ENCODE results near the gene VPS36. TPM values are rescaled to one million over a fixed set of nuclear protein-coding genes. Genes with fewer than 3 reads are reported as not detected.
"Not testable (repeated sequence)": the region's sequence is repeated elsewhere in the genome, so short reads cannot be mapped to it uniquely, and the experiment has no call there.

VPS36 gene
- total and polyA plus RNA-seq, 2 donors from 2014 or later: 19.2 to 48.9 TPM

DNA sequence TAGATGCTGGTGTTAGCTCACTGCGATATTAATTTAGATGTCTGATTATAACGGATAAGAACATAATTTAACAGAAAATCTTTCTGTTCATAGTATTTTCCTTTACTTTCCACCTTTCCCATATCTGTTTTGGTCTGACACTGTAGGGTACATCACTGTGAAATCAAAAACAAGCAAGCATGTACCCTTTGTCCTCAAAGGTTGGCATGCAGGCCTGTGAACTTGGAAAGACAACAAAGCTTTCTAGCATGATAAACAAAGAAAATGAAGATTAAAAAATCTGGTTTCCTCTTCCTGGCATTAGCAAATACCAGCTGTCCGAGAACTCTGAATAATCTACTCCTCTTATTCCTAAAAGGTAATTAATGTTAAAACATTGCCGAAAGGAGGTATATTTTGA, 76.0 kb downstream of the VPS36 start:
- intact Hi-C loops (cut with DNase I): no loop called here
- no peak for DNase-seq
- Histone ChIP-seq H3K4me3 (ENCODE audit: low read length in 3 of 3) (no peak overlapping the region), H3K27me3 (ENCODE audit: control insufficient read depth, insufficient read depth, low read length) (no peaks in the 10 kb centered on the region), H3K9me3 (ENCODE audit: control insufficient read depth in 2 of 3, insufficient read depth in 1 of 3, low read length in 3 of 3) (no peaks in the 10 kb centered on the region), H3K36me3 (ENCODE audit: control insufficient read depth in 2 of 3, insufficient read depth in 3 of 3, low read length in 3 of 3) (no peaks in the 10 kb centered on the region), H3K4me1 (ENCODE audit: control insufficient read depth in 2 of 3, insufficient read depth in 2 of 3, low read depth in 1 of 3, low read length in 3 of 3) (no peaks in the 10 kb centered on the region), H3K9ac (ENCODE audit: low read length in 3 of 3) (no peak overlapping the region), H3K27ac (ENCODE audit: low read depth in 2 of 2, low read length in 2 of 2) (no peak overlapping the region)
- no peak for TF ChIP-seq CTCF (IDR thresholded peaks at IDR 0.05; ENCODE audit: borderline replicate concordance, extremely low read depth, insufficient read depth)
- FAIRE-seq: no peak

- H3K4me1 ChIP-seq (ENCODE audit: control insufficient read depth in 2 of 3, insufficient read depth in 2 of 3, low read depth in 1 of 3, low read length in 3 of 3); H3K27ac ChIP-seq (ENCODE audit: low read depth in 2 of 2, low read length in 2 of 2); FAIRE-seq; intact Hi-C loops (cut with DNase I); H3K4me3 ChIP-seq (ENCODE audit: low read length in 3 of 3); H3K9ac ChIP-seq (ENCODE audit: low read length in 3 of 3); H3K9me3 ChIP-seq (ENCODE audit: control insufficient read depth in 2 of 3, insufficient read depth in 1 of 3, low read length in 3 of 3); H3K36me3 ChIP-seq (ENCODE audit: control insufficient read depth in 2 of 3, insufficient read depth in 3 of 3, low read length in 3 of 3); H3K27me3 ChIP-seq (ENCODE audit: control insufficient read depth, insufficient read depth, low read length); DNase-seq: not testable (repeated sequence)
These were observed 77.2 kb downstream of the VPS36 start for GRCh38 chr13:52373277-52373676.

- intact Hi-C loops (cut with DNase I): no loop called here
- no peaks in the 10 kb centered on the region for H3K27me3 ChIP-seq (ENCODE audit: control insufficient read depth, insufficient read depth, low read length)
- H3K4me3 ChIP-seq (ENCODE audit: low read length in 3 of 3): no peak overlapping the region
- H3K27ac ChIP-seq (ENCODE audit: low read depth in 2 of 2, low read length in 2 of 2): no peak overlapping the region
- H3K9me3 ChIP-seq (ENCODE audit: control insufficient read depth in 2 of 3, insufficient read depth in 1 of 3, low read length in 3 of 3): no peaks in the 10 kb centered on the region
- no peak overlapping the region for H3K9ac ChIP-seq (ENCODE audit: low read length in 3 of 3)
- no peaks in the 10 kb centered on the region for H3K4me1 ChIP-seq (ENCODE audit: control insufficient read depth in 2 of 3, insufficient read depth in 2 of 3, low read depth in 1 of 3, low read length in 3 of 3)
- no peak for TF ChIP-seq CTCF (IDR thresholded peaks at IDR 0.05; ENCODE audit: borderline replicate concordance, extremely low read depth, insufficient read depth)
- DNase-seq: no peak
- no peak for FAIRE-seq
- no peaks in the 10 kb centered on the region for H3K36me3 ChIP-seq (ENCODE audit: control insufficient read depth in 2 of 3, insufficient read depth in 3 of 3, low read length in 3 of 3)
These were observed 78.6 kb downstream of the VPS36 start for GRCh38 chr13:52371736-52372247.

DNA sequence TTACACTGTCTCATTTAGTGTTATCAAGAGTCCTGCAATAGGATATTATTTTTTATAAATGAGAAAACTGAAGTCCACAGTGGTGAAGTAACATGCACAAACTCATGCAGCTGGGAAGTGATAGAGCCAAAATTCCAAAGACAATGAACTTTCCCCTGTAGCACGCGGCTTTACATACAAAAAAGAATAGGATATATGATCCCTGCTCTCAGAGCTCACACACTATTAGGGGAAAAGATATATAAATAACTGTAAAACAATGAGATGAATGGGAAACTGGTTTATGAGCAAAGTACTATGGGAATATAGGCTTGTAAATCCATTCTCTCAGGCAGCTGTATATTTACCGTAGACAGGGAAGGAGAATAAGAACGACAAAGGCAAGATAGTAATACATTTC, 84.1 kb downstream of the VPS36 start:
- no peak for FAIRE-seq
- peak in 1 of 5 donors; percentile 11 for DNase-seq
- H3K36me3 ChIP-seq (ENCODE audit: control insufficient read depth in 2 of 3, insufficient read depth in 3 of 3, low read length in 3 of 3): no peaks in the 10 kb centered on the region
- H3K4me1 ChIP-seq (ENCODE audit: control insufficient read depth in 2 of 3, insufficient read depth in 2 of 3, low read depth in 1 of 3, low read length in 3 of 3): no peaks in the 10 kb centered on the region
- H3K9ac ChIP-seq (ENCODE audit: low read length in 3 of 3): no peak overlapping the region
- H3K4me3 ChIP-seq (ENCODE audit: low read length in 3 of 3): no peak overlapping the region
- H3K27me3 ChIP-seq (ENCODE audit: control insufficient read depth, insufficient read depth, low read length): no peaks in the 10 kb centered on the region
- H3K27ac ChIP-seq (ENCODE audit: low read depth in 2 of 2, low read length in 2 of 2): no peak overlapping the region
- H3K9me3 ChIP-seq (ENCODE audit: control insufficient read depth in 2 of 3, insufficient read depth in 1 of 3, low read length in 3 of 3): no peaks in the 10 kb centered on the region
- intact Hi-C loops (cut with DNase I): no loop called here
- no peak for TF ChIP-seq CTCF (IDR thresholded peaks at IDR 0.05; ENCODE audit: borderline replicate concordance, extremely low read depth, insufficient read depth)

Other genes starting within 250 kb of the VPS36 start
- 6.4 TPM for gene THSD1, start 44.5 kb downstream of the VPS36 start, total RNA-seq
- 2.2 TPM for gene THSD1, start 44.5 kb downstream of the VPS36 start, polyA plus RNA-seq (ENCODE audit: insufficient read depth, low read depth, low replicate concordance)
- 5.8 TPM for gene CKAP2, start 4.8 kb upstream of the VPS36 start, total RNA-seq
- gene CKAP2, start 4.8 kb upstream of the VPS36 start, polyA plus RNA-seq (ENCODE audit: insufficient read depth, low read depth, low replicate concordance): 4.9 TPM
- gene HNRNPA1L2, start 191.8 kb upstream of the VPS36 start, total RNA-seq: 9.3 TPM
- gene HNRNPA1L2, start 191.8 kb upstream of the VPS36 start, polyA plus RNA-seq (ENCODE audit: insufficient read depth, low read depth, low replicate concordance): 8.9 TPM
- gene SUGT1, start 202.2 kb upstream of the VPS36 start, total RNA-seq: 51.5 TPM
- 55.8 TPM for gene SUGT1, start 202.2 kb upstream of the VPS36 start, polyA plus RNA-seq (ENCODE audit: insufficient read depth, low read depth, low replicate concordance)